NCI-H1417 (cell line): ENCODE measurements around the gene PBX1.

ENCODE experiments used
- DNase-seq, 3 experiments: peaks; one replicate each; lab custom pipeline; 2025; lab: John Stamatoyannopoulos, UW

Gene PBX1

DNA sequence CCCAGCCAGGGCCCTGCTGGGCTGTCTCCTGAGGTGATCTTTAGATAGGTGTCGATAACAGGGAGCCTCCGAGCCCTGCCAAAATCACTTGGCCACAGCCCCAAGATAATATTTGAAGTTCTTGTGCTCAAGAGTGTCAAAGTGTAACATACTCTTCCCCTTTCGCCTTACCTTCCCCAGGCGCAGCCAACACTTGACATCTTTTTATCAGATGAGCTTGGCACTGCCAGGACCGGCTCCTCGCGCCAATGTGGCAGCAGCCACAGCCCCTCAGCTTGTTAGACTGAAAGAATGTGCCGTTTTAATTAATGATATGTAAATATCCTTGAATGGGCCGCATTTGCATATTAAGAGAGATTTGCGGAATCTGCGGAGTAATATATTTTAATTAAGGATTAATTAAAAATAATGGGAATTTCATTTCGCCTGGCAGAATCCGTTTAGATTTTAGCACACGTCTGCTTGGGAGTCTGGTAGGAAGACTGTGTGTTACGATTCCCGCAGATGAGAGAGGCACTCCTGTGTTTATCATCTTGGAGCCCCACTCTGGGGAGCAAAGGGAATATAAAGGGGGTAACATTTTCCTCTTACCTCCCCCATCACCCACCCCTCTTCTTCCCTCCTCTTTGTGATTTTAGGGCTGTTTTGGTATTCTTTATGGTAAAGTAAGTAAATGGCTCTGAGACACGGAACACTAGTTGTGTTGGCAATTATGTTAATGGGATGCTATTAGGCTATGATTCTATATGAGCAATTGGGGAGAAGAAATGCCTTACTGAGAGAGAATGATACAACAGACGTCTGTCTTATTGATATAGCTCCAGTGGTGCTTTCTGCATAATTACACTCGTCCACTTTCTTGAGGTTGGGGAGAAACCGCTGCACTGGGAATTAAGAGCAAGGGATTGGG is 109.8 kb downstream of the PBX1 start:
- no peak for DNase-seq

GRCh38 chr1:164670026-164670425 is 111.0 kb downstream of the PBX1 start:
- DNase-seq, result no peak

DNA sequence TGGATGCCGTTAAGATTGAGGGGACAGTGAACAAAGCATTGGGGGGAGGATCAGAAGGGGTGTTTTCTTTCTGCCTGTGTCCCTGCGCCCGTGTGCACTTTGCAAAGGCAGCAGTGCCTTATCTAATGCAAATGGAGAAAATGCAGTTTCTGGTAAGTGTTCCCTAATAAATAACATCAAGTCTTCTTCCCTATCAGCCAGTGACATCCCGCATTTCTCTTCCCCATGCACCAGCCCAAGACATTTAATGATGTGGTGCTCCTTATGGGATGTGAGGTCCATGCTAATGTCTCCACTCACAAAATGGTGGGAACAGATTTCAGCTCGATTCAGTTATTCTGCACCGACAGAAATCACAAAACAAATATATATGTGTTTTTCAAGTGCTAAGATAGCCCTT is 111.8 kb downstream of the PBX1 start:
- DNase-seq, result no peak

GRCh38 chr1:164671323-164671965 is 112.5 kb downstream of the PBX1 start:
- no peak for DNase-seq

DNA sequence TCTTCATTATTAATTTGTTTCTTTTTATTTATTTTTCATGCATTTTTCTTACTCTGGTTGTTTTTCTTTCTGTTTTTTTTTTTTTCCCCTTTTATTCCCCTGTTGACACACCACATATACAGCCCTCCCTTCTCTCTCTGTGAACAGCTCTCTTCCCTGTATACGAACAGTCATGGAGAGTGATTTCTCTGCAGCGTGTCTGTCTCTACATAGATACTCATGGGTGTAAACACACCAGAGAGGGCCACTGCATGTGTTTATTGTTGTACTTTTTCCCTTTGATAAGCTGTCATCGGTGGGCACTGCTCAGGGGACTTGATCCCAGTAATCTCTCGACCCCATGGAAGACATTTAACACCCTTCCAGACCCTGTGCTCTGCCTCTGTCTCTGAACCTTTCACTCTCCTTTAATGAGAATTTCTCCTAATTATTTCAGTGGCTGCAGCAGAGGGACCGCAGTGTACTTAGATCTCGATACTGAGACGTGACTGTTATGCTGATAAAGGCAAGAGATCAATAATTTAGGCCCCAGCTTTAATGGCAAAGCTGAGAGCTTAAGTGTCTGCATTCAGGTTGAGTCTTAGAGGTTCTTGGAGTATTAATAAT is 113.1 kb downstream of the PBX1 start:
- DNase-seq, result no peak

GRCh38 chr1:164672588-164672987 is 113.6 kb downstream of the PBX1 start:
- DNase-seq, result no peak

GRCh38 chr1:164673584-164674214 is 114.7 kb downstream of the PBX1 start:
- peak in 1 of 3 experiments; percentile 6 for DNase-seq

DNA sequence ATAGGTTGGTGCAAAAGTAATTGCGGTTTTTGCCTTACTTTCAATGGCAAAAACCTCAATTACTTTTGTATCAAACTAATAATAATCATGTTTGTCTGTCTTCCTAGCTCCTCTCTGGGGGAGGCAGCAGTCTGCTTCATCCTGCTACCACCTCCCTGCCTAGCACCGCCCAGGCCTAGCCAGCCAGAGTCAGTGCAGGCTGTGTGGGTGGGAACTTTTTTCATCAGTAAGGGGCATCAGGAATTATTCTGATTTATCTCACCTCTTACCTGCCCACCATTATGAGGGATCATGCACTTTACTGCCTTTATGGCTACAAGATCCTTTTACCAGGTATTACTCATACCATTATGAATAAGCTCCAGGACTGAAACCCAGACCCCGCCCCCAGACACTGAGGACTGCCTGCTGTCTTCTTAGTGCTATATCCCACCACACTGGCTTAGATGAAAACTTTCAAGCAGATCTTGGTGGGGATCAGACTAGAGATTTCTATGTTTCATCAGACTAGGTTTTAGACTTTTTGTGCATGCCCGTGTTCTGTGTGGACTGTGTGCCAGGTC is 116.4 kb downstream of the PBX1 start:
- DNase-seq, result no peak

- DNase-seq, result no peak
Observed at GRCh38 chr1:164678136-164678700, 119.2 kb downstream of the PBX1 start.

GRCh38 chr1:164682570-164682969 is 123.6 kb downstream of the PBX1 start:
- DNase-seq, result no peak

DNA sequence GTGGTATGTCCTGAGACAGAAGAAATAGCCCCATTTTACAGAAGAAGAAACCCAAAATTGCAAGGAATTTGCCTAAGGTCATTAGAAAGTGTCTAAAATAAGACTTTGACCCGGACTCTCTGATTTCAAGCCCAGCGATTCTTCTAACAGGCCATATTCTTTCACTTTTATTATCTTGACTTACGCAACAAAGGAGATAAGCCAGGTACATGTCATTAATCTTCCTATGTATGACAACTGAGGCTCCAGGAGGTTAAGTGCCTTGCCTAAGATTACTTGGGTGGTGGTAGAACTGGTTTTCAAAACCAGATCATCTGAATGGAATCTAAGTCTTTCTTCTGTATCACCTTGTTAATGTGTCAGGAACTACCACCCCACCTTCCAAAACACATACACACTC is 124.3 kb downstream of the PBX1 start:
- DNase-seq, result peak in 1 of 3 experiments; percentile 25

GRCh38 chr1:164685266-164686035 is 126.5 kb downstream of the PBX1 start:
- no peak for DNase-seq

- DNase-seq, result no peak
Observed at GRCh38 chr1:164687777-164688176, 128.8 kb downstream of the PBX1 start.

GRCh38 chr1:164688791-164689190 is 129.8 kb downstream of the PBX1 start:
- peak; percentile 40 to 68 (median 58) for DNase-seq

DNA sequence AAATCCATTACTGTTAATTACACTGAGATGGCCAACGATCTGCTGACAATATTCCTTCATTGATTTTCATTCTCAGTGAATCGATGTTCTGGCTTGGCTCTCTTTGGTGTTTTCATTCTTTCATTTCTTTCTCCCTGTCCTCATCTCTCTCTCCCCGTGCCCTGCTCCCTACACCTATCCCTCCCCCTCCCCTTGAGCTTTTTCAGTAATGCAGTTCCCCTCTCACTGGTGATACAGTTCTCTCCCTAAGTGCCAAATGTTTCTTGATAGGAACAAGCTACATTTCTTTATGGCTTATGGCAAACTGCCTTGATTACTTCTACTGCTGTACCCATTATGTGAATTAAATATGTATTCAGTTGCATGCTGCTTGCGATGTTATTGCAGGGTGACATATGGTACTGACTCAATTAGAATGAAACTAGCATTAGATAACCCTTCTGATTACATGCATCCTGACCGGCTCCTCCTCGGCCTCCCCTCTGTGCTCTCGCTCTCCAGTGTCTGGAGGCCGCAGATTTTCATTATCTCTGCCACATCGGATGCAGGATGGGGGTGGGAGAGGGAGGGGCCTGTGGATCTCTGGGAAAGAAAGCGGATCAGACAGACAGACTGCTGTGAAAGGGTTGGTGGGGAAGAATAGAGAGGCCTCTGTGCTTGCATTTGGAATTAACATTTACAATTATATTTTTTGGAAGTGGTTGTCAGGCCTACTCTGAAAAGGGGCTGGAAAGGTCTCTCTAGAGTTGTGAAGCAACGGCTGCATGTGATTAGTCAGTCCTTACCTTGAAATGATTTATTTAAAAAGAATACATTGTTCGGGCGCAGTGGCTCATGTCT is 130.9 kb downstream of the PBX1 start:
- DNase-seq, result no peak

DNA sequence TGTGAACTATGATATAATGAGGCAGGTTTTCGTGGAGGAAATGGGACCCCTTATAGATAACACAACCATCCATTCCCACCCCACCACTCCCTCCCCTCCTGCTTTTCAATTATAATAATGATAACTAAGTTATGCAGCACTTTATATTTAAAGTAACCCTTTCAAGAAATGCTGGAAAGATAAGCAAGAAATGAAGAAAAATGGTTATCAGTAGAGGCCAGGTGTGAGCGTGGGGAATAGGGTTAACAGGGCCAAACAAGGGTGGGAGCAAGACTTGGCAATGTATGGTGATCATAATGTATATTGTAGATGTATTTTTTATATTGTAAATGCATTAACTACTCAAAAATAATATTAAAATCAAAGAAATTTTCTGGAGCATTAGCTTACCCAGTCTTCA is 133.4 kb downstream of the PBX1 start:
- no peak for DNase-seq

DNA sequence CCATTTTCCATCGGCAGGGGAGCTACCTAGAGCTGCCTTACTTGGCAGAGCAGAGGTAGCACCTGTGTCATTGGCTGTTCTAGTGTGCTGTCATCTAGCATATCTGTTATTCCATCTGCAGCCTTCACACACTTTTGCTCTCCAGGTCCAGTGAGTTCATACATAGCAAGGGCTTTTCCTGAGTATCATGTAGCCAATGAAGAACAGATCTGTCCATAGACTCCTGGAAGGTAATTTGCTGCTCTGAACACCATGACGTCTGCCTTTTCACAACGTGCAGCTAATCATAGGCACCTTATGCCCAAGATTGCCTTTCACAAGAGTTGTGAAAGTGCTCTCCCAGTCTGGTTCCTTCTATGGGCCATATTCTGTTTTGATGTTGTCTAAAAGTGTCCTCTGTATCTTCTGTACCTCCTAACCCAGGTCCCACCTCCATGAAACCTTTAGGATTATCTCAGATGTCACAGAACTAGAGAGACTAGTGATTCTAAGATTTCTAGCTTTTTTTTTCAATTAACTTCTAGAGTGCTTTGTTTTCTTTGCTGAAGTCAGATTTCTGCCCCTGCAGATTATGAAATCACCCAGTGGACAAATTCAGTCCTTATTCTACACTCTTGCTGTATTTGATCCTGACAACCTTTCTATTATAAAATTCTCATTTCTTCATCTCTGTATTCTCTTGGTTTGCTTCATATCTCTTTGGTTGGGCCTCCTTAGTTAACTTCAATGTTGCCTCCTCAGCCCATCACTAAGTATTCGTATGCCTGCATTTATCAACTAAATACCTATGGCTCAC is 134.8 kb downstream of the PBX1 start:
- DNase-seq, result no peak

GRCh38 chr1:164694505-164694904 is 135.5 kb downstream of the PBX1 start:
- no peak for DNase-seq

GRCh38 chr1:164695956-164696665 is 137.1 kb downstream of the PBX1 start:
- no peak for DNase-seq
